Measurements from ENCODE around the gene MAGEA9.
"Not testable (repeated sequence)": the region's sequence is repeated elsewhere in the genome, so short reads cannot be mapped to it uniquely, and the experiment has no call there.

DNA sequence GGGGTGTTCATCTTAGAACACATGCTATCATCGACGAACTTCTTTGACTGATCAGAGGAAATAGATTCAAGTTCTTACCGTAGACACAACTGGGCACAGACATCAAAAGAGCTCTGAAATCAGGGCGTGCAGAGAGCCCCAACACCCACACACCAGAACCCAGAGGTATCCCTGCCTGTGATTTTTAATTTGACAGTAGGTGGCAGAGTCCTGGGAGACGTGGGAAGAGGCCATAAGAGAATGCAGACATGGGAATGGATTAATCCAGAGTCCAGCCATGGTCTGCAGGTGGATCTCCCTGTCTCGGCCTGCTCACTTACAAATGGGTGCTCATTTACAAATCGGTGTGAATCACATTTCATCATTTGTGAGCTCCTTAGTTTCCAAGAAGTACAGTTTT lies 3.7 kb upstream of the MAGEA9 start:
- TF ChIP-seq, protein P1, sequence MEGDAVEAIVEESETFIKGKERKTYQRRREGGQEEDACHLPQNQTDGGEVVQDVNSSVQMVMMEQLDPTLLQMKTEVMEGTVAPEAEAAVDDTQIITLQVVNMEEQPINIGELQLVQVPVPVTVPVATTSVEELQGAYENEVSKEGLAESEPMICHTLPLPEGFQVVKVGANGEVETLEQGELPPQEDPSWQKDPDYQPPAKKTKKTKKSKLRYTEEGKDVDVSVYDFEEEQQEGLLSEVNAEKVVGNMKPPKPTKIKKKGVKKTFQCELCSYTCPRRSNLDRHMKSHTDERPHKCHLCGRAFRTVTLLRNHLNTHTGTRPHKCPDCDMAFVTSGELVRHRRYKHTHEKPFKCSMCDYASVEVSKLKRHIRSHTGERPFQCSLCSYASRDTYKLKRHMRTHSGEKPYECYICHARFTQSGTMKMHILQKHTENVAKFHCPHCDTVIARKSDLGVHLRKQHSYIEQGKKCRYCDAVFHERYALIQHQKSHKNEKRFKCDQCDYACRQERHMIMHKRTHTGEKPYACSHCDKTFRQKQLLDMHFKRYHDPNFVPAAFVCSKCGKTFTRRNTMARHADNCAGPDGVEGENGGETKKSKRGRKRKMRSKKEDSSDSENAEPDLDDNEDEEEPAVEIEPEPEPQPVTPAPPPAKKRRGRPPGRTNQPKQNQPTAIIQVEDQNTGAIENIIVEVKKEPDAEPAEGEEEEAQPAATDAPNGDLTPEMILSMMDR (IDR thresholded peaks at IDR 0.05 in 8 of 11, conservative IDR thresholded peaks at IDR 0.05 in 3 of 11): not testable (repeated sequence)
- not testable (repeated sequence) for TF ChIP-seq POLR2A (IDR thresholded peaks at IDR 0.05)
